ENCODE measurements around the gene FRY. TPM values are rescaled to one million over a fixed set of nuclear protein-coding genes. Genes with fewer than 3 reads are reported as not detected.

FRY gene
- total RNA-seq, 1 donor from 2014 or later = 38.8 TPM

- Mint-ChIP-seq H3K27ac (ENCODE audit: unreplicated experiment) (no peak overlapping the region), H3K9me3 (ENCODE audit: low read depth) (no peaks in the 10 kb centered on the region), H3K36me3 (ENCODE audit: low read depth) (peaks cover 2% of the 10 kb centered on the region), H3K4me3 (ENCODE audit: unreplicated experiment) (no peak overlapping the region), H3K27me3 (ENCODE audit: low read depth) (no peaks in the 10 kb centered on the region), H3K4me1 (ENCODE audit: low read depth) (peaks cover 75% of the 10 kb centered on the region)
- no peak for DNase-seq (ENCODE audit: low spot score)
- peak; percentile 23 for TF ChIP-seq CTCF (IDR thresholded peaks at IDR 0.05)
Observed at GRCh38 chr13:32259116-32259515, 227.5 kb downstream of the FRY start.

DNA sequence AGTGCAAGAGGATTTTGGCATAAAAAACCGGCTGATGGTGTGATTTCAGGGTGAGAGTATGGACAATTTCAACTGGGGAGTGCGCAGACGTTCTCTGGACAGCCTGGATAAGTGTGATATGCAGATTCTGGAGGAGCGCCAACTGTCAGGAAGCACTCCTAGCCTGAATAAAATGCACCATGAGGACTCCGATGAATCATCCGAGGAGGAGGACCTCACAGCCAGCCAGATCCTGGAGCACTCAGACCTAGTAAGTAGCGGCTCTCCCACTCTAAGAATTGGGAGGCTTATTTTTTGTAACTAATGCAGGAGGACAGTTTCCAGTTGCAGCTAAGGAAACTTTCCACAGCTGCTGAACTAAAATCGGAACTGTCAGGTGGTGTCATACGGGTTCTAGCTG, 230.0 kb downstream of the FRY start:
- H3K36me3 Mint-ChIP-seq (ENCODE audit: low read depth) = peaks cover 13% of the 10 kb centered on the region
- H3K27me3 Mint-ChIP-seq (ENCODE audit: low read depth) = no peaks in the 10 kb centered on the region
- peaks cover 56% of the 10 kb centered on the region for H3K4me1 Mint-ChIP-seq (ENCODE audit: low read depth)
- no peak overlapping the region for H3K4me3 Mint-ChIP-seq (ENCODE audit: unreplicated experiment)
- TF ChIP-seq CTCF (IDR thresholded peaks at IDR 0.05) = no peak
- H3K9me3 Mint-ChIP-seq (ENCODE audit: low read depth) = no peaks in the 10 kb centered on the region
- no peak for DNase-seq (ENCODE audit: low spot score)
- H3K27ac Mint-ChIP-seq (ENCODE audit: unreplicated experiment) = peak overlapping the region; percentile 91

DNA sequence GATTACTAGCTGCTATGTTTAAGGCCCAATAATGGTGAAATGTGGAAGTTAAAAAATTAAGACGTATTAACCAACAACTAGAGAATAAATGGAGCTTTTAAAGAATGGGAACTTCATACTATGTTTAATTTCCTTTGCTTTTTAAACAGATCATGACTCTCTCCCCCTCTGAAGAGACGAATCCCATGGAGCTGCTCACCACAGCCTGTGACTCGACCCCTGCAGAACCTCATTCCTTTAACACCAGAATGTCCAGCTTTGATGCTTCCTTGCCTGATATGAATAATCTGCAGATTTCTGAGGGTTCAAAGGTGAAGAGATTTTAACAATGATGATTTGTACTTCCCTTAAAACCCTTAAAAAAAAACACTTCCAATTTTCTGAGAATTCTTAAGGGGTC, 230.6 kb downstream of the FRY start:
- no peak overlapping the region for H3K4me3 Mint-ChIP-seq (ENCODE audit: unreplicated experiment)
- no peaks in the 10 kb centered on the region for H3K9me3 Mint-ChIP-seq (ENCODE audit: low read depth)
- TF ChIP-seq CTCF (IDR thresholded peaks at IDR 0.05) = no peak
- H3K36me3 Mint-ChIP-seq (ENCODE audit: low read depth) = peaks cover 14% of the 10 kb centered on the region
- no peaks in the 10 kb centered on the region for H3K27me3 Mint-ChIP-seq (ENCODE audit: low read depth)
- DNase-seq (ENCODE audit: low spot score) = no peak
- peaks cover 50% of the 10 kb centered on the region for H3K4me1 Mint-ChIP-seq (ENCODE audit: low read depth)
- peak overlapping the region; percentile 91 for H3K27ac Mint-ChIP-seq (ENCODE audit: unreplicated experiment)

GRCh38 chr13:32262619-32263018, 231.0 kb downstream of the FRY start:
- Mint-ChIP-seq H3K4me1 (ENCODE audit: low read depth) (peaks cover 50% of the 10 kb centered on the region), H3K27ac (ENCODE audit: unreplicated experiment) (no peak overlapping the region), H3K9me3 (ENCODE audit: low read depth) (no peaks in the 10 kb centered on the region), H3K27me3 (ENCODE audit: low read depth) (no peaks in the 10 kb centered on the region), H3K4me3 (ENCODE audit: unreplicated experiment) (no peak overlapping the region), H3K36me3 (ENCODE audit: low read depth) (peaks cover 16% of the 10 kb centered on the region)
- TF ChIP-seq CTCF (IDR thresholded peaks at IDR 0.05) = no peak
- no peak for DNase-seq (ENCODE audit: low spot score)

GRCh38 chr13:32264407-32264806, 232.8 kb downstream of the FRY start:
- H3K27ac Mint-ChIP-seq (ENCODE audit: unreplicated experiment) = peak overlapping the region; percentile 6
- no peak overlapping the region for H3K4me3 Mint-ChIP-seq (ENCODE audit: unreplicated experiment)
- no peaks in the 10 kb centered on the region for H3K9me3 Mint-ChIP-seq (ENCODE audit: low read depth)
- peaks cover 25% of the 10 kb centered on the region for H3K36me3 Mint-ChIP-seq (ENCODE audit: low read depth)
- H3K4me1 Mint-ChIP-seq (ENCODE audit: low read depth) = peaks cover 43% of the 10 kb centered on the region
- TF ChIP-seq CTCF (IDR thresholded peaks at IDR 0.05) = no peak
- H3K27me3 Mint-ChIP-seq (ENCODE audit: low read depth) = no peaks in the 10 kb centered on the region
- DNase-seq (ENCODE audit: low spot score) = no peak

All from chondrocyte (in vitro differentiated cells).